Measurements from ENCODE around the gene HMG20A. TPM values are rescaled to one million over a fixed set of nuclear protein-coding genes. Genes with fewer than 3 reads are reported as not detected.

HMG20A gene
- polyA plus RNA-seq, 3 donors from 2014 or later = 26.8 to 56.2 (median 53.1) TPM

DNA sequence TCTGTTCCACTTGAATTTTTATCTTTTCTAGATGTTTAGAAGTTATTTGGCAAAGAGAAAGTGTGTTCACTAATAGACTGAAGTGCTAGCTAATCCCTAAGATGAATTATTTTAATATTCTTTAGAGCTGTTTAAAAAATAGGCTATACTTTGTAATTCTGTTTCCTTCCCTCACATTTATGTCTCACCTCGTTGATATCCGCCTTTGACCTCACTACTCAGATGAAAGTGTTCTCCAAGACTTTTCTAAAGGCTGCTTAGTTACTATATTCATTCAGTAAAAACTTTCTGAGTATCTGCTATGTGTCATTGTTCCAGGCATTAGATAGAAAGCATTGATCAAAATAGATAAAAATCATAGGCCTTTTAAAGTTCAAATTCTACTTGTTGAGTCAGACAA lies 38.3 kb downstream of the HMG20A start:
- no peaks in the 10 kb centered on the region for H3K9me3 Mint-ChIP-seq
- peaks cover 17 to 37% of the 10 kb centered on the region in 2 donors for H3K4me1 Mint-ChIP-seq
- no peak for DNase-seq
- H3K36me3 Mint-ChIP-seq = peaks cover 14 to 24% (median 17%) of the 10 kb centered on the region in 3 donors
- no peaks in the 10 kb centered on the region for H3K27me3 Mint-ChIP-seq (ENCODE audit: low read depth in 3 of 3)
- H3K27ac Mint-ChIP-seq = peak overlapping the region in 1 of 6 donors; percentile 6
- H3K4me3 Mint-ChIP-seq = no peak overlapping the region

DNA sequence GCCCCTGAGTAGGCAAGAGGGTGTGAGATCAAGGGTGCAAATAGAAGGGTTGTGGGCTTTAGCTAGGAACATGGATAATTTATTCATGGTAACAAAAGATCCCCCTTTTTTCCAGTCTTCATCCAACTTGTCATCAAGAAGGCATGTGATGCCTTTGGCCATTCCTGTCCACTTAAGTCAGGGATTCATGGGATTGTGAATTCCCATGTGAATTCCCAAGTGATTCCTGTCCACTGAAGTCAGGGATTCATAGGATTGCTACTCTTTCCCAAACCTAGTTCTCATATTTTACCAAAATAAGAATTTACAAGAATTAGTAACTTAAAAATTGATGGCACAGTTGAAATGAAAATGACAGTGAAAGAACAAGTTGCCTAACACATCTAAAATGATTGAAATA lies 40.8 kb downstream of the HMG20A start:
- no peaks in the 10 kb centered on the region for H3K27me3 Mint-ChIP-seq (ENCODE audit: low read depth in 3 of 3)
- DNase-seq = no peak
- H3K4me1 Mint-ChIP-seq = peaks cover 13 to 21% of the 10 kb centered on the region in 2 donors
- H3K4me3 Mint-ChIP-seq = no peak overlapping the region
- peaks cover 16 to 31% (median 18%) of the 10 kb centered on the region in 3 donors for H3K36me3 Mint-ChIP-seq
- no peaks in the 10 kb centered on the region for H3K9me3 Mint-ChIP-seq
- H3K27ac Mint-ChIP-seq = peak overlapping the region in 1 of 6 donors; percentile 9

DNA sequence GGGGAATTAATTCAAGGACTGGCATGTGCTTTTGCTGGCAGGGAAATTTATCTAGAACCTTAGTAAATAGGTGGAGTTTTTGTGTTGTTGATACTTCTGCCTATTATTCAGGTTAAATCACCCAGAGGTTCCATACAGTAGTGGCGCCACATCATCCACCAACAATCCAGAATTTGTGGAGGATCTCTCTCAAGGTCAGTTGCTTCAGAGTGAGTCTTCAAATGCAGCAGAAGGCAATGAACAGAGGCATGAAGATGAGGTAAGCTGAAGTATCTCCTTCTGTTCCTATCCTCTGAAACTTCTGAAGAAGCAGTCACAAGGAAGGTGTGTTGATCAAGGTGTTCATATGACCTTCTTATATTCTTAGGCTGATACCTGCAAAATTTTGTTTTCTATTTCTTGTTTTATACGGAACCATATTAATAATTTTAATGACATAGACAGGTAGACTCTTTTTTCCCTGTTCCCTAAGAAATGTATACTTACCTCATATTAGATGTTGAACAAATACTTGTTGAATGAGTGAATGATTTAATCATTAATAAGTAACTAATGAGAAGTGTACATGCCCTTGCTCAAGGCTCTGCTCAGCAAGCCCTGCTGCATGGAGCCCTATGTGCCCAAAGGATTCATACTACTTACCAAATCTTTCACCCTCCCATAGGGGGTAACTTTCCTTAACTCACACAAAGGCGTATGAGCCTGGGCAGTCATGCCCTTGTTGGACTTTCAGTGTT lies 43.6 kb downstream of the HMG20A start:
- DNase-seq = no peak
- no peak overlapping the region for H3K27ac Mint-ChIP-seq
- no peaks in the 10 kb centered on the region for H3K27me3 Mint-ChIP-seq (ENCODE audit: low read depth in 3 of 3)
- no peak overlapping the region for H3K4me3 Mint-ChIP-seq
- peaks cover 0 to 6% of the 10 kb centered on the region in 2 donors for H3K4me1 Mint-ChIP-seq
- peaks cover 19 to 43% (median 24%) of the 10 kb centered on the region in 3 donors for H3K36me3 Mint-ChIP-seq
- H3K9me3 Mint-ChIP-seq = no peaks in the 10 kb centered on the region

DNA sequence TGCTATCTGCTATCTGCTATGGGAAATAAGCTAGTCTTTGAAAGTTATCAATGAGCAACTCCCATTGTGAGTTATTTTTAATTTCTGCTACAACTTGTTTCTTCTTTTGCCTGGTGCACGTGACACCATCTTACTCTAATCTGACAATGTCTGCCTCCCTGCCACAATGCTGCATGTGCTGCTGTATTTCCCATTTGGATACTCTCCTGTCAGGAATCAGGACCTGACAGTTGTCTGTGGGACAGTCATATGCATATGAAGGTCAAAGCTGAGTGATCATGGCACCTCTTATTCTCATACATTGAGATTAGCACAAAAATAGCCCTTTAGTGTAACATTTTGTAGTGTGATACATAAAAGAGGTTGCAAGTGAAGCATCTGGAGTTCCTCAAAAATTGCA lies 45.8 kb downstream of the HMG20A start:
- peak overlapping the region in 1 of 6 donors; percentile 48 for H3K27ac Mint-ChIP-seq
- peaks cover 18 to 38% (median 22%) of the 10 kb centered on the region in 3 donors for H3K36me3 Mint-ChIP-seq
- H3K4me3 Mint-ChIP-seq = no peak overlapping the region
- H3K9me3 Mint-ChIP-seq = no peaks in the 10 kb centered on the region
- H3K4me1 Mint-ChIP-seq = no peaks in the 10 kb centered on the region
- DNase-seq = no peak
- peaks cover 0 to 2% (median 0%) of the 10 kb centered on the region in 3 donors for H3K27me3 Mint-ChIP-seq (ENCODE audit: low read depth in 3 of 3)

GRCh38 chr15:77468896-77469295 lies 48.2 kb downstream of the HMG20A start:
- no peak overlapping the region for H3K4me3 Mint-ChIP-seq
- H3K36me3 Mint-ChIP-seq = peaks cover 24 to 49% (median 31%) of the 10 kb centered on the region in 3 donors

DNA sequence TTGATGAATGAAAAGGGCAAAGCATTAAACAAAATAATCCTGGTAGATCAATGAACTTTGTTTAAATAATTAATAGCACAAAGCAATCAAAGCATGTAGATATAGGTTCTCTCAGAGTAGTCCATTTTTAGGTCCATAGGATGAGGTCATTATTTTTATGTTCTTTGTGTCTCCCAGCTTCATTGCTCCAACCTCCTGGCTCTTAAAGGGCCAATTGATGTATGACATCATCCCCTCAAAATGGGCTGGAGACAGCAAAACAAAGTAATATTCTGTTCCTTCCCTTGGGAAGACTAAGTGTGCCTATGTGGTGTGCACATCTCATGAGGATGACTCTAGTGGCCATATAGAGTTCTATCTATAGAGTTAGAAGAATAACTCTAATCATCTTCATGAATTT lies 49.5 kb downstream of the HMG20A start:
- Mint-ChIP-seq H3K4me3 (no peak overlapping the region), H3K27ac (no peak overlapping the region), H3K9me3 (no peaks in the 10 kb centered on the region), H3K36me3 (peaks cover 32 to 58% (median 34%) of the 10 kb centered on the region in 3 donors), H3K4me1 (no peaks in the 10 kb centered on the region), H3K27me3 (ENCODE audit: low read depth in 3 of 3) (peaks cover 0 to 3% (median 2%) of the 10 kb centered on the region in 3 donors)
- no peak for DNase-seq

More at GRCh38 chr15:77468896-77469295, 48.2 kb downstream of the HMG20A start:
- H3K4me1 Mint-ChIP-seq = no peaks in the 10 kb centered on the region
- no peak overlapping the region for H3K27ac Mint-ChIP-seq
- peaks cover 0 to 3% (median 2%) of the 10 kb centered on the region in 3 donors for H3K27me3 Mint-ChIP-seq (ENCODE audit: low read depth in 3 of 3)
- no peak for DNase-seq
- no peaks in the 10 kb centered on the region for H3K9me3 Mint-ChIP-seq

DNA sequence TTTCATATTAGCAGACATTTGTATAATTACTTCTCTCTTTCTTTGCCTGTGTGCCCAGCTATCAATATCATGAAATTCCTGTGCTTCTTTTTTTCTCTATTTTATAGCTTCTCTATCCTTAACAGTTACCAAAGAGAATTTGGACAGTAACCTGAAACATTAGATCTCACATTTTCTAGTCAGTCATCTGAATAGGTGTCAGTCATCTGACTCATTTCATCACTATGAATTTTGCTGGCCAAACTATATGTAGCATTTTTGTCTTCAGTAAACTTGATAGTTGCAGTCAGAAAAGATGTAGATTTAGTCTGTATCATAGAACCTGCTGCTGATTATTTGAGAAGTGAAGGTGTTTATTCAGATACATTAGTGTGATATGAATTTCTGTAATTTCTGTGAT lies 52.6 kb downstream of the HMG20A start:
- Mint-ChIP-seq H3K27me3 (ENCODE audit: low read depth in 3 of 3) (peaks cover 0 to 3% (median 2%) of the 10 kb centered on the region in 3 donors), H3K4me1 (no peaks in the 10 kb centered on the region), H3K9me3 (no peaks in the 10 kb centered on the region), H3K36me3 (peaks cover 30 to 55% (median 32%) of the 10 kb centered on the region in 3 donors), H3K27ac (no peak overlapping the region), H3K4me3 (no peak overlapping the region)
- DNase-seq = no peak

GRCh38 chr15:77474310-77474988 lies 53.8 kb downstream of the HMG20A start:
- Mint-ChIP-seq H3K27me3 (ENCODE audit: low read depth in 3 of 3) (peaks cover 0 to 3% (median 2%) of the 10 kb centered on the region in 3 donors), H3K36me3 (peaks cover 26 to 58% (median 41%) of the 10 kb centered on the region in 3 donors), H3K4me3 (no peak overlapping the region), H3K27ac (no peak overlapping the region), H3K9me3 (no peaks in the 10 kb centered on the region), H3K4me1 (peaks cover 2 to 7% of the 10 kb centered on the region in 2 donors)
- no peak for DNase-seq

DNA sequence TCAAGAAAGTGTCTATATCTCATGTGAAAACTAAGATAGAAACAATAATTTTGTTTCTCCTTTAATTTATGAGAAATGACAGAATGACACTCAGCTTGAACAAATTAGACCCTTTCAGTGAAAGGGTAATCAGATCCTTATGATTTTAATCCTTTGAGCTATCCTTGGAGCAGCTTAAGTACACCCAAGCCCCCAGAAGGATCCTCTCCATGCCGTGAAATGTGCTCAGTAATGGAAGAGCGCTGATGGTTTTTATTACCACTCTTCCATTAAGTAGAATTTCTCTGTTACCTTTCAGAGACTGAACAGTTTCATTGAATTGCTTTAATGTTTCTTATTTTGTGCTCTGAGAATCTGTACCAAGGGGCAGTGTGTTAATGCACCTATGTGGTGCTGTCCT lies 54.3 kb downstream of the HMG20A start:
- Mint-ChIP-seq H3K27me3 (ENCODE audit: low read depth in 3 of 3) (peaks cover 0 to 3% (median 2%) of the 10 kb centered on the region in 3 donors), H3K9me3 (no peaks in the 10 kb centered on the region), H3K36me3 (peaks cover 26 to 62% (median 41%) of the 10 kb centered on the region in 3 donors), H3K4me3 (no peak overlapping the region), H3K4me1 (peaks cover 2 to 7% of the 10 kb centered on the region in 2 donors), H3K27ac (no peak overlapping the region)
- DNase-seq = no peak

- Mint-ChIP-seq H3K4me3 (no peak overlapping the region), H3K9me3 (no peaks in the 10 kb centered on the region), H3K27me3 (ENCODE audit: low read depth in 3 of 3) (peaks cover 0 to 3% (median 2%) of the 10 kb centered on the region in 3 donors), H3K4me1 (peaks cover 2 to 7% of the 10 kb centered on the region in 2 donors), H3K27ac (no peak overlapping the region), H3K36me3 (peaks cover 21 to 60% (median 36%) of the 10 kb centered on the region in 3 donors)
- DNase-seq = no peak
Observed at GRCh38 chr15:77475898-77476297, 55.2 kb downstream of the HMG20A start.

- H3K4me3 Mint-ChIP-seq = no peak overlapping the region
- peaks cover 2 to 7% of the 10 kb centered on the region in 2 donors for H3K4me1 Mint-ChIP-seq
- H3K36me3 Mint-ChIP-seq = peaks cover 15 to 62% (median 30%) of the 10 kb centered on the region in 3 donors
- no peak for DNase-seq
- peak overlapping the region in 1 of 6 donors; percentile 26 for H3K27ac Mint-ChIP-seq
- H3K27me3 Mint-ChIP-seq (ENCODE audit: low read depth in 3 of 3) = peaks cover 0 to 3% (median 1%) of the 10 kb centered on the region in 3 donors
- no peaks in the 10 kb centered on the region for H3K9me3 Mint-ChIP-seq
Observed at GRCh38 chr15:77476995-77477394, 56.3 kb downstream of the HMG20A start.

DNA sequence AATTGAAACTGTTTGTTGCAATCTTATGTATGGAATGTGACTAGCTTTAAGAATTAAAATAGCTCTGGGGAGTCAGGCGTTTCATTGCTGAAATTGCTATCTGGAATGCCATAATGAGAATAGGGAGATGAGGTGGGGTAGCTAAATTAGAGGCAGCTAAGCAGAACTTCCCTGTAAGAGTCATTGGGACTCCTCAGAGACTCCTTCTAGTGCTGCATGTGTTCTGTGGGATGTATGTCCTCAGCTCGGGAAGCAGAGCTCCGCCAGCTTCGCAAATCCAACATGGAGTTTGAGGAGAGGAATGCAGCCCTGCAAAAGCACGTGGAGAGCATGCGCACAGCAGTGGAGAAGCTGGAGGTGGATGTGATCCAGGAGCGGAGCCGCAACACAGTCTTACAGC lies 57.4 kb downstream of the HMG20A start:
- Mint-ChIP-seq H3K36me3 (peaks cover 15 to 61% (median 35%) of the 10 kb centered on the region in 3 donors), H3K27me3 (ENCODE audit: low read depth in 3 of 3) (peaks cover 0 to 1% (median 0%) of the 10 kb centered on the region in 3 donors), H3K4me3 (no peak overlapping the region), H3K27ac (no peak overlapping the region), H3K9me3 (no peaks in the 10 kb centered on the region), H3K4me1 (peaks cover 2 to 7% of the 10 kb centered on the region in 2 donors)
- no peak for DNase-seq

DNA sequence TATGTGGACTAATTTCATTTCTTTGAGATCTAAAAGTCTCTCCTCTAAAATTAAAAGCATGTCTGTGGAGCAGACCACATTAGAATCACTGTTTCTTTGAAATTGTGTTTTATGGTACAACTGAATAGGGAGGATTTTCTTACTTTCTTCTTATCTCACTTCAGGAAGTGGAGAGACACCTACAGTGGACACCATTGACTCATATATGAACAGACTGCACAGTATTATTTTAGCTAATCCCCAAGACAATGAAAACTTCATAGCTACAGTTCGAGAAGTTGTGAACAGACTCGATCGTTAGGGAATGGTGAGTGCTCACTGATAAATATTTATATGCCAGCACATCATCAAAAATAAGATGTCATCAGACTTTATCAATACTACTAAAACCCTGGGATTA lies 58.3 kb downstream of the HMG20A start:
- H3K27ac Mint-ChIP-seq = peak overlapping the region in 1 of 6 donors; percentile 33

More for the DNA sequence above, 58.3 kb downstream of the HMG20A start:
- Mint-ChIP-seq H3K4me3 (no peak overlapping the region), H3K9me3 (no peaks in the 10 kb centered on the region), H3K4me1 (peaks cover 2 to 7% of the 10 kb centered on the region in 2 donors), H3K27me3 (ENCODE audit: low read depth in 3 of 3) (peaks cover 0 to 1% (median 0%) of the 10 kb centered on the region in 3 donors), H3K36me3 (peaks cover 15 to 62% (median 29%) of the 10 kb centered on the region in 3 donors)
- DNase-seq = no peak
